H1 (cell line): Measurements from ENCODE around the gene ABHD12B. TPM values are rescaled to one million over a fixed set of nuclear protein-coding genes. Genes with fewer than 3 reads are reported as not detected.

Experiments used
- CTCF ChIA-PET: fragments of 300-600 bp; sonication (Branson Sonifier 250); formaldehyde crosslinking; loops from one replicate; lab custom pipeline; 2021; ENCODE audit not compliant: partially characterized antibody; lab: Charles Lee
- POLR2A ChIA-PET: fragments of 300-600 bp; sonication (Branson Sonifier 250); formaldehyde crosslinking; loops from one replicate; lab custom pipeline; 2021; ENCODE audit warnings: inconsistent platforms; ENCODE audit not compliant: partially characterized antibody; lab: Charles Lee
- DNase-seq, 2 experiments: peaks; one replicate each; pipeline versions ENCODE4 v3.0.0 to v3.0.0-alpha.2; 2010 to 2022; ENCODE audit warnings: low spot score in 2 of 2, low read depth in 1 of 2, mixed read lengths in 1 of 2
- FAIRE-seq: peaks from 2 replicates; lab custom pipeline; 2011; peaks lifted over from hg19 to GRCh38; lab: Jason Lieb, UNC
- H2AFZ ChIP-seq: 2 replicates; pipeline ENCODE4 v1.8.1; 2012; ENCODE audit warnings: low read length, inconsistent platforms
- H2AK5ac ChIP-seq: 2 replicates; pipeline ENCODE4 v1.6.1; 2013; ENCODE audit warnings: low read depth, low read length
- H2BK120ac ChIP-seq: replicated peaks from 2 replicates; pipeline ENCODE3; 2013; ENCODE audit warnings: low read depth, low read length, inconsistent platforms
- H2BK12ac ChIP-seq: 2 replicates; pipeline ENCODE4 v1.6.1; 2013; ENCODE audit warnings: low read depth, low read length
- H2BK15ac ChIP-seq: 2 replicates; pipeline ENCODE4 v1.6.1; 2013; ENCODE audit warnings: low read length
- H2BK20ac ChIP-seq: 2 replicates; pipeline ENCODE4 v1.6.1; 2013; ENCODE audit warnings: low read length
- H2BK5ac ChIP-seq: 2 replicates; pipeline ENCODE4 v1.6.1; 2013; ENCODE audit warnings: low read depth, low read length
- H3K14ac ChIP-seq: 2 replicates; pipeline ENCODE4 v1.6.1; 2013; ENCODE audit warnings: inconsistent platforms; ENCODE audit not compliant: insufficient read length
- H3K18ac ChIP-seq: 2 replicates; pipeline ENCODE4 v1.6.1; 2013; ENCODE audit warnings: low read length; ENCODE audit errors: extremely low read depth
- H3K23ac ChIP-seq: 2 replicates; pipeline ENCODE4 v1.6.1; 2013; ENCODE audit warnings: inconsistent platforms; ENCODE audit not compliant: insufficient read length
- H3K23me2 ChIP-seq: 2 replicates; pipeline ENCODE4 v1.6.1; 2013; ENCODE audit warnings: low read depth, low read length
- H3K27ac ChIP-seq: 2 replicates; pipeline ENCODE4 v1.6.1; 2011; ENCODE audit warnings: low read depth, low read length, inconsistent platforms
- H3K27me3 ChIP-seq, 4 experiments: replicated peaks in 1 of 4; 1 replicate in 1 of 4; 2 replicates in 3 of 4; pipeline versions ENCODE4 v1.6.1 to v1.8.1; 2011 to 2013; ENCODE audit warnings: low read length in 3 of 4, mild to moderate bottlenecking in 3 of 4, inconsistent platforms in 2 of 4, mixed read lengths in 2 of 4, moderate library complexity in 1 of 4; ENCODE audit not compliant: control insufficient read depth in 3 of 4, insufficient read depth in 3 of 4; ENCODE audit errors: extremely low read depth in 1 of 4
- H3K36me3 ChIP-seq, 4 experiments: 2 replicates each; pipeline versions ENCODE4 v1.6.1 to v1.8.1; 2011 to 2013; ENCODE audit warnings: mild to moderate bottlenecking in 4 of 4, low read length in 3 of 4, moderate library complexity in 2 of 4, control low read depth in 1 of 4, inconsistent platforms in 1 of 4; ENCODE audit not compliant: insufficient read depth in 4 of 4, control insufficient read depth in 2 of 4
- H3K4ac ChIP-seq: replicated peaks from 2 replicates; pipeline ENCODE3; 2013; ENCODE audit warnings: low read length, low read depth, mixed read lengths, inconsistent platforms; ENCODE audit not compliant: insufficient read length
- H3K4me1 ChIP-seq, 4 experiments: replicated peaks in 1 of 4; 1 replicate in 1 of 4; 2 replicates in 3 of 4; pipeline versions ENCODE4 v1.6.1 to v1.8.1; 2011 to 2013; ENCODE audit warnings: low read length in 3 of 4, inconsistent platforms in 2 of 4, mixed read lengths in 1 of 4; ENCODE audit not compliant: insufficient read depth in 4 of 4, control insufficient read depth in 3 of 4
- H3K4me2 ChIP-seq, 2 experiments: 2 replicates each; pipeline versions ENCODE4 v1.6.1 to v1.8.1; 2011 to 2013; ENCODE audit warnings: low read depth in 2 of 2, low read length in 2 of 2, control low read depth in 1 of 2, inconsistent platforms in 1 of 2, mild to moderate bottlenecking in 1 of 2; ENCODE audit not compliant: insufficient read depth in 1 of 2
- H3K4me3 ChIP-seq, 4 experiments: fragments of 200-600, 300-600 bp in 1 of 4; sonication (generic), shearing (Covaris generic), sonication (Bioruptor Twin) in 1 of 4; 2 replicates each; pipeline versions ENCODE4 v1.5.1 to v1.8.1; 2011 to 2016; ENCODE audit warnings: low read length in 4 of 4, low read depth in 3 of 4, control low read depth in 2 of 4, inconsistent platforms in 2 of 4, mild to moderate bottlenecking in 2 of 4, mixed read lengths in 1 of 4, moderate library complexity in 1 of 4; ENCODE audit not compliant: insufficient read depth in 2 of 4; ENCODE audit errors: extremely low read depth in 1 of 4
- H3K56ac ChIP-seq: replicated peaks from 2 replicates; pipeline ENCODE3; 2013; ENCODE audit warnings: low read depth, mild to moderate bottlenecking, mixed read lengths, low read length, inconsistent platforms; ENCODE audit not compliant: insufficient read length
- H3K79me1 ChIP-seq: 2 replicates; pipeline ENCODE4 v1.6.1; 2013; ENCODE audit warnings: low read depth, low read length, control low read depth
- H3K79me2 ChIP-seq, 2 experiments: 2 replicates each; pipeline versions ENCODE4 v1.6.1 to v1.8.1; 2012 to 2013; ENCODE audit warnings: low read length in 2 of 2, mild to moderate bottlenecking in 2 of 2, inconsistent platforms in 1 of 2; ENCODE audit not compliant: insufficient read depth in 2 of 2, control insufficient read depth in 1 of 2
- H3K9ac ChIP-seq, 4 experiments: replicated peaks in 1 of 4; 1 replicate in 1 of 4; 2 replicates in 3 of 4; pipeline versions ENCODE4 v1.6.1 to v1.8.1; 2011 to 2013; ENCODE audit warnings: low read depth in 3 of 4, low read length in 3 of 4, control low read depth in 2 of 4, mild to moderate bottlenecking in 2 of 4, moderate library complexity in 2 of 4, inconsistent platforms in 1 of 4; ENCODE audit errors: extremely low read depth in 1 of 4
- H3K9me3 ChIP-seq, 2 experiments: 2 replicates each; pipeline versions ENCODE4 v1.6.1 to v1.8.1; 2012 to 2013; ENCODE audit warnings: mild to moderate bottlenecking in 2 of 2, moderate library complexity in 2 of 2, control low read depth in 1 of 2, inconsistent platforms in 1 of 2, low read depth in 1 of 2, low read length in 1 of 2, mixed read lengths in 1 of 2; ENCODE audit not compliant: insufficient read depth in 2 of 2
- H4K20me1 ChIP-seq, 2 experiments: replicated peaks in 1 of 2; 2 replicates each; pipeline versions ENCODE3 to v1.8.1; 2011 to 2013; ENCODE audit warnings: inconsistent platforms in 2 of 2, low read length in 2 of 2, mild to moderate bottlenecking in 1 of 2; ENCODE audit not compliant: insufficient read depth in 2 of 2, control insufficient read depth in 1 of 2
- H4K5ac ChIP-seq: 2 replicates; pipeline ENCODE4 v1.6.1; 2013; ENCODE audit warnings: low read length, low read depth, mixed read lengths, inconsistent platforms; ENCODE audit not compliant: insufficient read length
- H4K8ac ChIP-seq: 2 replicates; pipeline ENCODE4 v1.8.0; 2013; ENCODE audit warnings: mild to moderate bottlenecking, moderate library complexity, low read length, inconsistent platforms; ENCODE audit not compliant: insufficient read depth; ENCODE audit errors: extremely low read depth
- H4K91ac ChIP-seq: replicated peaks from 2 replicates; pipeline ENCODE3; 2013; ENCODE audit warnings: low read length, mixed read lengths, inconsistent platforms; ENCODE audit not compliant: insufficient read length
- CEBPB ChIP-seq: IDR thresholded peaks from 2 replicates; pipeline ENCODE4 v1.6.1; 2012; ENCODE audit warnings: low read depth, low read length
- CHD1 ChIP-seq: IDR thresholded peaks from 2 replicates; pipeline ENCODE4 v1.6.1; 2012; ENCODE audit warnings: low read depth, low read length, improper control_type of control experiment
- PHF8 ChIP-seq: fragments of 200-600 bp; sonication (generic); conservative IDR thresholded peaks from 2 replicates; pipeline ENCODE4 v1.7.1; 2012; ENCODE audit warnings: low read depth, mild to moderate bottlenecking, inconsistent platforms, low read length, moderate library complexity
- RXRA ChIP-seq: IDR thresholded peaks from 2 replicates; pipeline ENCODE4 v1.6.1; 2011; ENCODE audit warnings: low read depth, mild to moderate bottlenecking, low read length, moderate library complexity; ENCODE audit not compliant: insufficient read depth
- TAF7 ChIP-seq: optimal IDR thresholded peaks from 2 replicates; pipeline ENCODE3; 2011; ENCODE audit warnings: low read depth, mild to moderate bottlenecking, inconsistent platforms, low read length, moderate library complexity, borderline replicate concordance
- polyA plus RNA-seq, 7 experiments: library from polyadenylated mRNA; depleted of rRNA in 3 of 7; stranded (reverse) in 5 of 7; unstranded in 2 of 7; fragments of >200 nt in 5 of 7; fragments of 200-250 nt in 2 of 7; gene quantifications; 1 replicate in 5 of 7; 2 replicates in 1 of 7; 4 replicates in 1 of 7; pipeline versions ENCODE4 v1.2.1 to v1.2.3, GENCODE V29; 2011 to 2013; ENCODE audit warnings: missing spikeins in 2 of 7, mixed read lengths in 2 of 7
- total RNA-seq: library from RNA; stranded (reverse); fragmentation: NEBNext Ultra II Directional; extraction: Animal tissue kit (Norgen Biotek cat#: 25700); gene quantifications from 2 replicates; pipeline ENCODE4 v1.2.1, GENCODE V29; 2021
- TF ChIP-seq, protein P1 (sequence below): IDR thresholded peaks from 2 replicates; pipeline ENCODE4 v1.6.1; 2012; ENCODE audit warnings: inconsistent platforms

Gene ABHD12B
- total and polyA plus RNA-seq, 2 of the 8 experiments (the other 6 are each of a cell fraction or from before 2014, with no cell fraction given): 4.0 to 102 TPM

DNA sequence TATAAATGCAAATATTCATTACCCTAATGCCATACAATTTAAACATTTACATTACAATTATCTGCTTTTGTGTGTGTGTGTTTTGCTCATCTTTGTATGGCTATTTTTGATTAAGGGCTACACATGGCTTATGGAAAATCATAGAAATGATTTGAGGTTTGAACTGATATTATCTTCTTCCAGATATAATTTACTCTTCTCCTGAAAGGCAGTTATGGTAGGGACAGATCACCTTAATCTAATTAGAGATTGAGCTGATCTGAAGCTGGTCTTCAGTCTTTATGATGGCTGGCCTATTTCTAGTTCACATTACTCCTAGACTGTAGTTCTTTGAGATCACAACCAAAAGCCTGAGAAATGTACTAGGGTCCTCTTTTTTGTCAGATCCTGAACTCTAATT lies 15.6 kb downstream of the ABHD12B start:
- TF ChIP-seq RXRA (no peak), TAF7 (no peak), CEBPB (no peak), CHD1 (no peak), PHF8 (no peak)
- TF ChIP-seq, protein P1, sequence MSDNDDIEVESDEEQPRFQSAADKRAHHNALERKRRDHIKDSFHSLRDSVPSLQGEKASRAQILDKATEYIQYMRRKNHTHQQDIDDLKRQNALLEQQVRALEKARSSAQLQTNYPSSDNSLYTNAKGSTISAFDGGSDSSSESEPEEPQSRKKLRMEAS: no peak
- H2BK5ac ChIP-seq: no peak overlapping the region
- H3K18ac ChIP-seq: no peak overlapping the region
- no peak overlapping the region for H2BK20ac ChIP-seq
- H3K4me3 ChIP-seq: no peak overlapping the region
- no peak overlapping the region for H3K27ac ChIP-seq
- H3K56ac ChIP-seq: no peak overlapping the region
- H2BK120ac ChIP-seq: no peak overlapping the region
- no peak overlapping the region for H2BK12ac ChIP-seq
- no peak overlapping the region for H4K5ac ChIP-seq
- H3K23me2 ChIP-seq: no peaks in the 10 kb centered on the region
- H3K4ac ChIP-seq: no peak overlapping the region
- H3K9me3 ChIP-seq: no peaks in the 10 kb centered on the region
- H3K4me2 ChIP-seq: no peak overlapping the region
- H3K9ac ChIP-seq: no peak overlapping the region
- POLR2A ChIA-PET: no interaction called here
- no peak overlapping the region for H3K23ac ChIP-seq
- FAIRE-seq: no peak
- H4K20me1 ChIP-seq: no peaks in the 10 kb centered on the region
- H3K79me2 ChIP-seq: peaks cover 0 to 3% of the 10 kb centered on the region in 2 experiments; a peak in 1 of 4 replicates
- H3K79me1 ChIP-seq: no peaks in the 10 kb centered on the region
- H3K36me3 ChIP-seq: no peaks in the 10 kb centered on the region; a peak in 1 of 8 replicates
- H2BK15ac ChIP-seq: no peak overlapping the region
- CTCF ChIA-PET: interaction anchor here (0.7 kb wide), 1 partner anchor 121 kb away, joined by 3 read pairs; no protein-coding TSS in a partner anchor
- no peak overlapping the region for H4K8ac ChIP-seq
- H2AFZ ChIP-seq: no peak overlapping the region
- H2AK5ac ChIP-seq: no peak overlapping the region
- no peak for DNase-seq
- no peak overlapping the region for H3K14ac ChIP-seq
- H3K27me3 ChIP-seq: no peaks in the 10 kb centered on the region
- no peak overlapping the region for H4K91ac ChIP-seq
- H3K4me1 ChIP-seq: peaks cover 0 to 3% (median under 1%) of the 10 kb centered on the region in 4 experiments; a peak in 1 of 7 replicates
